ENCODE measurements around the gene APCDD1.
"Not testable (repeated sequence)": the region's sequence is repeated elsewhere in the genome, so short reads cannot be mapped to it uniquely, and the experiment has no call there.

DNA sequence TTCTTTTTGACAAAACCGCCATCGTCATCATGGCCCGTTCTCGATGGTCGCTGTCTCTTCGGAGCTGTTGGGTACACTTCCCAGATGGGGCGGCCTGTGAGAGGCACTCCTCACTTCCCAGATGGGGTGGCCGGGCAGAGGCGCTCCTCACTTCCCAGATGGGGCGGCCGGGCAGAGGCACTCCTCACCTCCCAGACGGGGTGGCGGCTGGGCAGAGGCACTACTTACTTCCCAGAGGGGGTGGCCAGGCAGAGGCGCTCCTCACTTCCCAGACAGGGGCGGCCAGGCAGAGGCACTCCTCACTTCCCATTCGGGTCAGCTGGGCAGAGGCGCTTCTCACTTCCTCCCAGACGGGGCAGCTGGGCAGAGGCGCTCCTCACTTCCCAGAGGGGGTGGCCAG, 51.5 kb downstream of the APCDD1 start:
- TF ChIP-seq CTCF (IDR thresholded peaks at IDR 0.05); ZFX (IDR thresholded peaks at IDR 0.05; ENCODE audit: borderline replicate concordance): not testable (repeated sequence)
